OCI-LY1 (cell line): ENCODE results near the gene ZNF469.

Experiments used
- H2AFZ ChIP-seq: fragments of 200-600 bp; sonication (generic), shearing (Covaris generic); 2 replicates; pipeline ENCODE4 v1.6.0; 2014; ENCODE audit warnings: antibody characterized with exemption, mild to moderate bottlenecking, low read length
- H3F3A ChIP-seq: fragments of 200-600 bp; sonication (generic), shearing (Covaris generic); 2 replicates; pipeline ENCODE4 v1.6.0; 2014; ENCODE audit warnings: mild to moderate bottlenecking, antibody characterized with exemption, low read length, moderate library complexity; ENCODE audit not compliant: insufficient read depth
- H3K27ac ChIP-seq: fragments of 200-600 bp; sonication (generic); 2 replicates; pipeline ENCODE4 v1.5.1; 2014; ENCODE audit warnings: low read length, mixed run types, mild to moderate bottlenecking, low read depth; ENCODE audit not compliant: poor library complexity, severe bottlenecking
- H3K27me3 ChIP-seq: fragments of 200-600 bp; sonication (generic); 2 replicates; pipeline ENCODE4 v1.6.0; 2014; ENCODE audit warnings: antibody characterized with exemption, mild to moderate bottlenecking, low read length, moderate library complexity; ENCODE audit not compliant: insufficient read depth
- H3K36me3 ChIP-seq: fragments of 200-600 bp; sonication (generic); 2 replicates; pipeline ENCODE4 v1.6.1; 2014; ENCODE audit warnings: mild to moderate bottlenecking, antibody characterized with exemption, low read length, moderate library complexity, mixed read lengths; ENCODE audit not compliant: insufficient read depth
- H3K4me1 ChIP-seq: fragments of 200-600 bp; sonication (generic); 2 replicates; pipeline ENCODE4 v1.5.1; 2014; ENCODE audit warnings: mild to moderate bottlenecking, low read length, moderate library complexity; ENCODE audit not compliant: insufficient read depth, severe bottlenecking
- H3K4me2 ChIP-seq: fragments of 200-600 bp; sonication (generic), shearing (Covaris generic); 2 replicates; pipeline ENCODE4 v1.6.1; 2014; ENCODE audit warnings: low read length
- H3K4me3 ChIP-seq: fragments of 200-600 bp; sonication (generic); 2 replicates; pipeline ENCODE4 v1.5.1; 2014; ENCODE audit warnings: low read length, low read depth, mild to moderate bottlenecking, mixed read lengths; ENCODE audit not compliant: poor library complexity, severe bottlenecking
- H3K79me2 ChIP-seq: fragments of 200-600 bp; shearing (Covaris generic); 2 replicates; pipeline ENCODE4 v1.6.1; 2016; ENCODE audit warnings: mixed run types, low read length, mixed read lengths; ENCODE audit not compliant: insufficient read depth
- H3K9ac ChIP-seq: fragments of 200-600 bp; sonication (generic), shearing (Covaris generic); 2 replicates; pipeline ENCODE4 v1.6.1; 2014; ENCODE audit warnings: mild to moderate bottlenecking, low read length, mixed read lengths
- H3K9me2 ChIP-seq: fragments of 200-600 bp; sonication (generic), shearing (Covaris generic); 2 replicates; pipeline ENCODE4 v1.6.1; 2014; ENCODE audit warnings: low read depth, mild to moderate bottlenecking, low read length, mixed read lengths
- H3K9me3 ChIP-seq: fragments of 200-600 bp; shearing (Covaris generic); 2 replicates; pipeline ENCODE4 v1.6.1; 2014; ENCODE audit warnings: low read length, mixed read lengths
- H4K20me1 ChIP-seq: fragments of 200-600 bp; sonication (generic), shearing (Covaris generic); 2 replicates; pipeline ENCODE4 v1.6.0; 2016; ENCODE audit warnings: mild to moderate bottlenecking, low read length; ENCODE audit not compliant: insufficient read depth
- CTCF ChIP-seq: fragments of 200-600 bp; sonication (generic), shearing (Covaris generic); IDR thresholded peaks from 2 replicates; pipeline ENCODE4 v1.5.1; 2017; ENCODE audit warnings: mild to moderate bottlenecking, antibody characterized with exemption, low read length, moderate library complexity, mixed read lengths
- EZH2 ChIP-seq: fragments of 200-600 bp; sonication (generic), shearing (Covaris generic); IDR thresholded peaks from 2 replicates; pipeline ENCODE4 v1.8.0; 2017; ENCODE audit warnings: borderline replicate concordance, mixed run types, mild to moderate bottlenecking, antibody characterized with exemption, low read length, moderate library complexity, mixed read lengths

Gene ZNF469

DNA sequence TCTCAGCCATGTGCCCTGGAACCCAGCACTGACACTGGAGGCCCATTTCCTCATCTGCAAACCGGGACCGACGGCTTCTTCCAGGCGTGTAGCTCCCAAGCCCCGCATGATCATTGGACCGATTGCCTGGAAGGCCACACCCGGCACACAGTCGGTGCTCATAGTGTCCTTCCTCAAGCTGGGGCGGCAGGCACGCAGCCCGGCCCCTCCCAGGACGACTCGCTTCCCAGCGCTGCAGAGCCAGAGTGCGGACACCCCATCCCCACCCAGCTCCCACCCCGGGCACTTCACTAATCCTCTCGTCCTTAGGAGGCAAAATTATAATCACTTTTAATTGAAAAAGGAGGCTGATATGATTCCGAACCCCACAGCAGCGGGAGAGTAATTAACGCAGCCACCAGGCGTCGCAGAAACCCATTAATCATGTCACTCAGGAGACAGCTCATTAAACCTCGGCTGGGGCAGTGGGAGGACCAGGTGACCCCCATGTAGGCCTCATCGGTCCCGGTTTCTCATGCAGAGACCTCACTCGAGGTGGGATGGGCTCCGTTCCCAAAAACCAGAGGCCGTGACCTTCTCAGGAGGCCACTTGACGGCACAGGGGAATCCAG lies 33.1 kb downstream of the ZNF469 start:
- H3K4me3 ChIP-seq = no peak overlapping the region
- H3K27ac ChIP-seq = no peak overlapping the region
- H4K20me1 ChIP-seq = no peaks in the 10 kb centered on the region
- H3K9me2 ChIP-seq = no peaks in the 10 kb centered on the region
- H3K4me2 ChIP-seq = no peak overlapping the region
- H3K9me3 ChIP-seq = no peaks in the 10 kb centered on the region
- H3K36me3 ChIP-seq = no peaks in the 10 kb centered on the region
- H3K4me1 ChIP-seq = no peaks in the 10 kb centered on the region
- no peak; the same call in 1 of the 2 replicates for TF ChIP-seq CTCF
- TF ChIP-seq EZH2 = no peak
- H3F3A ChIP-seq = no peaks in the 10 kb centered on the region
- 0 out of 2 replicates have a peak, but pooled peaks cover 5% of the 10 kb centered on the region for H3K27me3 ChIP-seq
- H3K79me2 ChIP-seq = no peaks in the 10 kb centered on the region
- no peak overlapping the region for H2AFZ ChIP-seq
- H3K9ac ChIP-seq = no peak overlapping the region

DNA sequence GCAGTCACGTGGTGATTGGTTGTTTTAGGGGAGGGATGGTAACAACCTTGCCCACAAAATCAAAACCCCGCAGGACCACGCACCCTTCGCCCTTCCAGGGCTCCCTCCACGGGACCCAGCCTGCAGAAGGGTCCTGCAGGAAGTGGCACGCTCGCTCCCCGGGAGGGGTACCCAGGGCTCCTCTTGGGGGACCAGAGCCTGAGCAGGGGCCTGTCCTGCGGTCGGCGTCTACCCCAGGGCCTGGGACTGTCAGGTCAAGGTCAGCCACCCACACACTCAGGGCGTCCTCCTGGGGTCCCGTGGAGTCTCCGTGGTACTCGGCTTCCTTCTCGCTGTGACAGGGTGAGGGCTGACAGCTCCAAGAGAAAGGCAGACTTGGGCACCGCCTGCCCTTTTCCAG lies 33.9 kb downstream of the ZNF469 start:
- H3K4me2 ChIP-seq = no peak overlapping the region

DNA sequence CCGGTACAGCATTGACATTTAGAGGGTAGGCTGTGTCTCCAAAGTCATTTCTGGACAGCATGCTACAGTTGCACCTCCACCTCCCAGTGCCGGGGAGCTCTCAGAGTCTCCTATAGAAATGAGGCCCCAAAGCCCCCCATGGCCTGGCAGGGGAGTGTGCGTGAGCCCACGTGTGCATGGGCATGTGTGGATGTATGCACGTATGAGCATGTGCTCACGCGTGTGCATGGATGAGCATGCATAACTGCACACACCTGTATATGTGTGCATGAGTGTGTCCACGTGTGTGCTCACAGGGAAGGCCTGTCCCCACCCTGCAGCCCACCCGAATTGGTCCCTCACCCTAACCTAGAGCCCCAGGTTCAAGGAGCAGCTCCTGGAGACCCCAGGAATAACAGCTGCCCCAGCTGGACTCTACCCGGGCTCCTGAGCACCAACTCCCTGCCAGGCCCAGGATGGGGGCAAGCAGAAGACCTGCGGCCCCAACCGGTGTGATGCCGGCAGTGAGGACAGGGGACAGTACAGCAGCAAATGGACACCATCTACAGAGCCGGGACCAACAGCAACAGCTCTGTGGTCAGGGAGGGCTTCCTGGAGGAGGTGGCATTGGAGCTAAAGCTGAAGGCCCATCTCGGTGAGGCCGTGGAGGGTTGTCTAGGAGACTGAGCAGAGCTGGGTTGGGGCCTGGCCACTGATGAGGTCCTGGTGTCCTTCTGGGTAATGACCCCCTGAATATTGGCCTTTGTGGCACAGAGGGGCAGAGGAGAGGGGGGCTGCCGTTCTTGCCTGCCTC lies 35.1 kb downstream of the ZNF469 start:
- Histone ChIP-seq H3K4me1 (no peaks in the 10 kb centered on the region), H2AFZ (no peak overlapping the region), H3K27me3 (0 out of 2 replicates have a peak, but pooled peaks cover 5% of the 10 kb centered on the region), H3F3A (no peaks in the 10 kb centered on the region), H3K4me2 (no peak overlapping the region), H3K79me2 (no peaks in the 10 kb centered on the region), H3K4me3 (no peak overlapping the region), H3K9ac (no peak overlapping the region), H3K9me3 (no peaks in the 10 kb centered on the region), H3K36me3 (no peaks in the 10 kb centered on the region), H3K9me2 (no peaks in the 10 kb centered on the region), H4K20me1 (no peaks in the 10 kb centered on the region), H3K27ac (no peak overlapping the region)
- no peak for TF ChIP-seq CTCF
- no peak for TF ChIP-seq EZH2

More for the DNA sequence above, 33.9 kb downstream of the ZNF469 start:
- no peaks in the 10 kb centered on the region for H3F3A ChIP-seq
- TF ChIP-seq EZH2 = no peak
- H3K27me3 ChIP-seq = 0 out of 2 replicates have a peak, but pooled peaks cover 5% of the 10 kb centered on the region
- H3K79me2 ChIP-seq = no peaks in the 10 kb centered on the region
- no peaks in the 10 kb centered on the region for H3K9me3 ChIP-seq
- no peak overlapping the region for H3K9ac ChIP-seq
- no peaks in the 10 kb centered on the region for H3K36me3 ChIP-seq
- H2AFZ ChIP-seq = no peak overlapping the region
- H3K4me3 ChIP-seq = no peak overlapping the region
- H3K9me2 ChIP-seq = no peaks in the 10 kb centered on the region
- no peaks in the 10 kb centered on the region for H4K20me1 ChIP-seq
- H3K4me1 ChIP-seq = no peaks in the 10 kb centered on the region
- no peak overlapping the region for H3K27ac ChIP-seq
